PC-3 (cell line): ENCODE data around the gene MIB1. TPM values are rescaled to one million over a fixed set of nuclear protein-coding genes. Genes with fewer than 3 reads are reported as not detected.

Source experiments
- ATAC-seq: fragments of 200-7000 bp; cut with Tn5 transposase; 2 replicates; pipeline ENCODE4 v1.9.1; 2020; ENCODE audit warnings: mild to moderate bottlenecking, moderate library complexity
- BruUV-seq: library from RNA; stranded (reverse); fragments of 400-500 nt; replicated peaks from 2 replicates; lab custom pipeline; 2021; lab: Mats Ljungman, UMichigan
- CTCF ChIA-PET: fragments of 300-600 bp; sonication (Branson Sonifier 250); formaldehyde crosslinking; loops from one replicate; lab custom pipeline; 2022; ENCODE audit warnings: antibody characterized with exemption; lab: Charles Lee
- POLR2A ChIA-PET: fragments of 300-600 bp; sonication (Branson Sonifier 250); formaldehyde crosslinking; loops from one replicate; lab custom pipeline; 2022; ENCODE audit warnings: antibody characterized with exemption; ENCODE audit not compliant: unreplicated experiment; lab: Charles Lee
- DNase-seq: peaks from one replicate; pipeline ENCODE4 v3.0.0-alpha.2; 2015
- H2AFZ ChIP-seq: fragments of 300-600 bp; sonication (generic); 2 replicates; pipeline ENCODE4 v1.6.0; 2016; ENCODE audit warnings: antibody characterized with exemption, low read length
- H3F3A ChIP-seq: fragments of 300-600 bp; sonication (generic); one replicate; pipeline ENCODE4 v1.6.0; 2017; ENCODE audit warnings: antibody characterized with exemption, low read length, control low read depth, mild to moderate bottlenecking; ENCODE audit not compliant: unreplicated experiment
- H3K27ac ChIP-seq: fragments of 300-600 bp; sonication (generic); 2 replicates; pipeline ENCODE4 v1.5.1; 2016; ENCODE audit warnings: mild to moderate bottlenecking, low read length
- H3K27me3 ChIP-seq: fragments of 300-600 bp; sonication (generic); 2 replicates; pipeline ENCODE4 v1.6.1; 2016; ENCODE audit warnings: low read length, mixed read lengths
- H3K36me3 ChIP-seq: fragments of 300-600 bp; sonication (generic); 2 replicates; pipeline ENCODE4 v1.6.1; 2016; ENCODE audit warnings: low read depth, mixed run types, low read length, mixed read lengths
- H3K4me1 ChIP-seq: fragments of 300-600 bp; sonication (generic); 2 replicates; pipeline ENCODE4 v1.5.1; 2016; ENCODE audit warnings: low read length; ENCODE audit not compliant: insufficient read depth
- H3K4me2 ChIP-seq: fragments of 300-600 bp; sonication (generic); 2 replicates; pipeline ENCODE4 v1.6.0; 2016; ENCODE audit warnings: low read length
- H3K4me3 ChIP-seq: fragments of 300-600 bp; sonication (generic); 2 replicates; pipeline ENCODE4 v1.5.1; 2016; ENCODE audit warnings: mild to moderate bottlenecking, low read length, mixed read lengths
- H3K79me2 ChIP-seq: fragments of 300-600 bp; sonication (generic); 2 replicates; pipeline ENCODE4 v1.6.1; 2017; ENCODE audit warnings: low read length, mixed read lengths
- H3K9ac ChIP-seq: fragments of 300-600 bp; sonication (generic); 2 replicates; pipeline ENCODE4 v1.6.0; 2016; ENCODE audit warnings: mild to moderate bottlenecking, low read length
- H3K9me2 ChIP-seq: fragments of 300-600 bp; sonication (generic); replicated peaks from 2 replicates; pipeline ENCODE4 v1.6.1; 2016; ENCODE audit warnings: mixed run types, low read length, mixed read lengths
- H3K9me3 ChIP-seq: fragments of 300-600 bp; sonication (generic); 2 replicates; pipeline ENCODE4 v1.6.1; 2016; ENCODE audit warnings: low read length, mixed read lengths
- H4K20me1 ChIP-seq: fragments of 300-600 bp; sonication (generic); 2 replicates; pipeline ENCODE4 v1.6.1; 2016; ENCODE audit warnings: low read length, mixed read lengths
- EZH2 ChIP-seq: fragments of 300-600 bp; sonication (generic); IDR thresholded peaks from one replicate; pipeline ENCODE4 v1.6.1; 2017; ENCODE audit warnings: antibody characterized with exemption, mild to moderate bottlenecking, low read length; ENCODE audit not compliant: unreplicated experiment
- EZH2phosphoT487 ChIP-seq: fragments of 300-600 bp; sonication (generic); IDR thresholded peaks from 2 replicates; pipeline ENCODE4 v1.6.1; 2018; ENCODE audit warnings: mild to moderate bottlenecking, antibody characterized with exemption, low read length, borderline replicate concordance
- intact Hi-C: fragments of 100-400 bp; cut with micrococcal nuclease; formaldehyde crosslinking; loops from 2 replicates; pipeline ENCODE4 v1.9.0; 2023
- total RNA-seq: library from RNA; depleted of rRNA; stranded (reverse); fragments of >200 nt; gene quantifications from 2 replicates; pipeline ENCODE4 v1.2.3, GENCODE V29; 2014
- TF ChIP-seq, protein P1 (sequence below): fragments of 300-600 bp; sonication (generic); conservative IDR thresholded peaks from 2 replicates; pipeline ENCODE4 v1.5.1; 2017; ENCODE audit warnings: antibody characterized with exemption, low read depth, mild to moderate bottlenecking, low read length

MIB1 gene
- total RNA-seq, 1 experiment from 2014 or later: 25.1 TPM

DNA sequence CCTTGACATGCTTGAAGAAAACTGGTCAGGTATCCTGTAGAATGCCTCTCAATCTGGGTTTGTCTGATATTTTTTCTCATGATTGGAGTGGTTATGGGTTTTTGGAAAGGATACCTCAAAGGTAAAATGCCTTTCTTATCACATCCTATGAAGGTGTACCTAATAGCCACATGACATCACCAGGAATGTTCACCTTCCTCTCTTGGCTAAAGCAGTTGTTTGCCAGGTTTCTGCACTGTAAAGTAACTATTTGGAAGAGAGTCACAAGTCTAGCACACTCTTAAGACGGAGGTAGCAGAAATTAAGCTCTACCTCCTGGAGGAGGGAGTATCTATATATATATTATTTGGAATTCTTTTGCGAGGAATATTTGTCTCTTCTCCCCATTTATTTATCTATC, 17.9 kb upstream of the MIB1 start:
- H3F3A ChIP-seq: no peaks in the 10 kb centered on the region
- POLR2A ChIA-PET: no interaction called here
- intact Hi-C loops: no loop called here

GRCh38 chr18:21725201-21725600, 15.4 kb upstream of the MIB1 start:
- H3K4me2 ChIP-seq: no peak overlapping the region
- H3K9me3 ChIP-seq: no peaks in the 10 kb centered on the region
- H3K27me3 ChIP-seq: no peaks in the 10 kb centered on the region
- H3K4me3 ChIP-seq: no peak overlapping the region
- intact Hi-C loops: no loop called here
- H3K36me3 ChIP-seq: no peaks in the 10 kb centered on the region
- TF ChIP-seq, protein P1, sequence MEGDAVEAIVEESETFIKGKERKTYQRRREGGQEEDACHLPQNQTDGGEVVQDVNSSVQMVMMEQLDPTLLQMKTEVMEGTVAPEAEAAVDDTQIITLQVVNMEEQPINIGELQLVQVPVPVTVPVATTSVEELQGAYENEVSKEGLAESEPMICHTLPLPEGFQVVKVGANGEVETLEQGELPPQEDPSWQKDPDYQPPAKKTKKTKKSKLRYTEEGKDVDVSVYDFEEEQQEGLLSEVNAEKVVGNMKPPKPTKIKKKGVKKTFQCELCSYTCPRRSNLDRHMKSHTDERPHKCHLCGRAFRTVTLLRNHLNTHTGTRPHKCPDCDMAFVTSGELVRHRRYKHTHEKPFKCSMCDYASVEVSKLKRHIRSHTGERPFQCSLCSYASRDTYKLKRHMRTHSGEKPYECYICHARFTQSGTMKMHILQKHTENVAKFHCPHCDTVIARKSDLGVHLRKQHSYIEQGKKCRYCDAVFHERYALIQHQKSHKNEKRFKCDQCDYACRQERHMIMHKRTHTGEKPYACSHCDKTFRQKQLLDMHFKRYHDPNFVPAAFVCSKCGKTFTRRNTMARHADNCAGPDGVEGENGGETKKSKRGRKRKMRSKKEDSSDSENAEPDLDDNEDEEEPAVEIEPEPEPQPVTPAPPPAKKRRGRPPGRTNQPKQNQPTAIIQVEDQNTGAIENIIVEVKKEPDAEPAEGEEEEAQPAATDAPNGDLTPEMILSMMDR: no peak
- no peak for TF ChIP-seq EZH2
- no peak for TF ChIP-seq EZH2phosphoT487
- no peak overlapping the region for H3K9ac ChIP-seq
- no peaks in the 10 kb centered on the region for H3K9me2 ChIP-seq
- no peak overlapping the region for H2AFZ ChIP-seq
- H3K4me1 ChIP-seq: peaks cover 5% of the 10 kb centered on the region
- H3F3A ChIP-seq: no peaks in the 10 kb centered on the region
- H4K20me1 ChIP-seq: no peaks in the 10 kb centered on the region
- ChIA-PET CTCF (no interaction called here), POLR2A (no interaction called here)
- H3K27ac ChIP-seq: no peak overlapping the region
- no TSS peak for BruUV-seq
- H3K79me2 ChIP-seq: no peaks in the 10 kb centered on the region
- ATAC-seq (no peak), DNase-seq (no peak)

More for the DNA sequence above, 17.9 kb upstream of the MIB1 start:
- Histone ChIP-seq H3K79me2 (no peaks in the 10 kb centered on the region), H3K36me3 (no peaks in the 10 kb centered on the region), H3K27me3 (no peaks in the 10 kb centered on the region), H3K9ac (no peak overlapping the region), H3K9me3 (no peaks in the 10 kb centered on the region), H3K27ac (no peak overlapping the region), H3K4me1 (peaks cover 5% of the 10 kb centered on the region), H2AFZ (no peak overlapping the region), H3K4me3 (no peak overlapping the region), H4K20me1 (no peaks in the 10 kb centered on the region), H3K9me2 (no peaks in the 10 kb centered on the region), H3K4me2 (no peak overlapping the region)
- no peak for ATAC-seq
- TF ChIP-seq EZH2 (no peak), EZH2phosphoT487 (no peak)
- TF ChIP-seq, protein P1: no peak
- DNase-seq: no peak
- no TSS peak for BruUV-seq
- CTCF ChIA-PET: no interaction called here

DNA sequence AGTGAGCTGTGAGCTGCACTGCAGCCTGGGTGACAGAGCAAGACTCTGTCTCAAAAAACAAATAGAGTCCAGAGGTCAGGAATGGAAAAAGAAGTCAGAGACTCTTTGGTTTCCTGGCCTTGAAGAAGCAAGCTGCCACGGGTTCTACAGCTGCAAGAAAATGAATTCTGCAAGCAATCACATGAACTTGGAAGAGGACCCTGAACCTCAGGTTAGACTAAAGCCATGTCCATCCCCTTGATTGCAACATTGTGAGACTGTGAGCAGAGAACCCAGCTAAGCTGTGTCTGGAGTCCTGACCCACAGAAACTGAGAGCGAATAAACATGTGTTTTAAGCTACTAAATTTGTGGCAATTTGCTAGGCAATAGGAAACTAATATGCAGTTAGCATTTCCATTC, 12.9 kb upstream of the MIB1 start:
- Histone ChIP-seq H3K4me3 (no peak overlapping the region), H3F3A (no peaks in the 10 kb centered on the region), H2AFZ (no peak overlapping the region), H3K27me3 (no peaks in the 10 kb centered on the region), H3K4me2 (no peak overlapping the region), H3K36me3 (no peaks in the 10 kb centered on the region), H3K79me2 (no peaks in the 10 kb centered on the region), H3K9ac (no peak overlapping the region), H3K27ac (no peak overlapping the region), H4K20me1 (no peaks in the 10 kb centered on the region), H3K4me1 (peaks cover 5% of the 10 kb centered on the region), H3K9me3 (no peaks in the 10 kb centered on the region), H3K9me2 (no peaks in the 10 kb centered on the region)
- BruUV-seq: no TSS peak
- DNase-seq: no peak
- ChIA-PET CTCF (no interaction called here), POLR2A (no interaction called here)
- ATAC-seq: no peak
- intact Hi-C loops: no loop called here
- TF ChIP-seq, protein P1: no peak
- no peak for TF ChIP-seq EZH2
- no peak for TF ChIP-seq EZH2phosphoT487
